Heart right ventricle (tissue), 16 donors: ENCODE measurements around the gene EFCAB10. TPM values are rescaled to one million over a fixed set of nuclear protein-coding genes. Genes with fewer than 3 reads are reported as not detected.
"Not testable (repeated sequence)": the region's sequence is repeated elsewhere in the genome, so short reads cannot be mapped to it uniquely, and the experiment has no call there.

Experiments used
- ATAC-seq, 8 donors: fragments of 200-7000 bp; cut with Tn5 transposase; one replicate each; pipeline ENCODE4 v1.9.1; 2020; ENCODE audit warnings: mild to moderate bottlenecking in 8 of 8, moderate library complexity in 8 of 8, moderate number of reproducible peaks in 1 of 8
- DNase-seq, 2 donors: peaks; one replicate each; pipeline ENCODE4 v3.0.0-alpha.2; 2020
- H3K27ac ChIP-seq, 10 donors: fragments of 200-600 bp; sonication (generic) in 2 of 10; one replicate each; pipeline versions ENCODE4 v1.5.0 to v1.8.0; 2020 to 2022; ENCODE audit warnings: mild to moderate bottlenecking in 3 of 10
- H3K27me3 ChIP-seq, 7 donors: fragments of 200-600 bp; one replicate each; pipeline ENCODE4 v1.8.0; 2021 to 2022; ENCODE audit warnings: mild to moderate bottlenecking in 2 of 7
- H3K36me3 ChIP-seq, 9 donors: fragments of 200-600 bp; sonication (generic) in 1 of 9; one replicate each; pipeline versions ENCODE4 v1.5.0 to v1.8.0; 2020 to 2022; ENCODE audit warnings: mild to moderate bottlenecking in 2 of 9
- H3K4me1 ChIP-seq, 9 donors: fragments of 200-600 bp; sonication (generic) in 1 of 9; one replicate each; pipeline versions ENCODE4 v1.5.0 to v1.8.0; 2020 to 2022; ENCODE audit warnings: mild to moderate bottlenecking in 4 of 9
- H3K4me3 ChIP-seq, 10 donors: fragments of 200-600 bp; sonication (generic) in 2 of 10; one replicate each; pipeline versions ENCODE4 v1.5.0 to v1.8.0; 2020 to 2022; ENCODE audit warnings: mild to moderate bottlenecking in 7 of 10, moderate library complexity in 2 of 10
- H3K9me3 ChIP-seq, 11 donors: fragments of 200-600 bp in 10 of 11; sonication (generic) in 2 of 11; one replicate each; pipeline versions ENCODE4 v1.5.0 to v1.8.0; 2013 to 2022; ENCODE audit warnings: mild to moderate bottlenecking in 2 of 11, control low read depth in 1 of 11, moderate library complexity in 1 of 11
- CTCF ChIP-seq, 9 donors: fragments of 200-600 bp; sonication (generic) in 2 of 9; IDR thresholded peaks; one replicate each; pipeline versions ENCODE4 v1.5.0 to v1.8.0; 2021 to 2022; ENCODE audit warnings: antibody characterized with exemption in 9 of 9, mild to moderate bottlenecking in 5 of 9, moderate library complexity in 1 of 9
- WGBS, 2 donors: extraction: QIAGEN DNeasy Blood & Tissue Kit; methylation state at CpG; one replicate each; pipeline ENCODE4 v1.1.7; 2013; ENCODE audit warnings: inconsistent platforms in 1 of 2; 5-methylcytosine and 5-hydroxymethylcytosine counted together
- intact Hi-C, 10 donors: fragments of 100-400 bp; cut with DNase I; formaldehyde crosslinking; loops; one replicate each; pipeline versions ENCODE4 v1.11.1 to v1.14.2; 2022
- polyA plus RNA-seq, 2 donors: library from polyadenylated mRNA; stranded (reverse); fragments of 200-250 nt; gene quantifications; one replicate each; pipeline ENCODE4 v1.2.3, GENCODE V29; 2013
- total RNA-seq, 10 donors: library from RNA; stranded (reverse); fragmentation: NEBNext Ultra II Directional in 3 of 10; extraction: Animal tissue kit (Norgen Biotek cat#: 25700) in 3 of 10; gene quantifications; one replicate each; pipeline versions ENCODE4 v1.2.1 to v1.2.4, GENCODE V29; 2021 to 2023
- donor health status: Arrhythmogenic right ventricular cardiomyopathy.
- donor health status: ischemic (EF 13 %, LVEDD 7.1; RV severe dilation, severe dysfunction).
- donor health status: healthy with polysubstance abuse.
- donor health status: DM: no; HTN: yes; CAD: no.
- donor health status: DM: no; HTN: no; CAD: no.
- donor health status: ischemic (EF 25% LVEDD 6.9; RV normal size, moderate dysfunction).
- donor health status: ischemic (EF 25% LVEDD 5.7; RV mildly dilated, moderate dysfunction).
- donor health status: healthy.
- donor health status: DM: yes; HTN: yes; CAD: no.
- donor health status: Ischemic cardiomyopathy.
- donor health status: ischemic (EF 35%, LVEDD 5.7; RV mildly dilated, moderate dysfunction).
- donor health status: nonischemic (EF 11% LVEDD 7.7; RV severe dilation, severe dysfunction).
- donor health status: DM: yes; HTN: yes; CAD: no.
- donor health status: PGD.
- donor health status: ischemic (EF 29% LVEDD 5.4; RV normal size, mild dysfunction).
- donor health status: nonischemic (EF 23%, LVEDD 6.1; RV moderate dilation, normal function).

Gene EFCAB10
- total and polyA plus RNA-seq, 12 donors: not detected

GRCh38 chr7:105521717-105522463, 59.4 kb downstream of the EFCAB10 start, which contains the start of gene PUS7:
Gene PUS7 (minus strand): TSS chr7:105522271. CDS start chr7:105508512, 13,759 bp downstream.
- ATAC-seq: peak; percentile 95 to 97 (median 96)
- WGBS, 2 donors: 0 to 1% methylated on average over 82 to 96 of the region's 96 CpGs
- intact Hi-C loops: no loop called here
- H3K36me3 ChIP-seq: peaks cover 0 to 4% (median 0%) of the 10 kb centered on the region in 9 donors
- H3K9me3 ChIP-seq: no peaks in the 10 kb centered on the region
- H3K4me1 ChIP-seq: peaks cover 0 to 20% (median 16%) of the 10 kb centered on the region in 9 donors
- peak in 1 of 9 donors; percentile 4 for TF ChIP-seq CTCF (IDR thresholded peaks at IDR 0.05)
- H3K27me3 ChIP-seq: no peaks in the 10 kb centered on the region
- peak within 1 kb of the TSS; percentile 56 to 93 (median 74) for H3K4me3 ChIP-seq
- DNase-seq: peak; percentile 87 to 90
- H3K27ac ChIP-seq: peak within 1 kb of the TSS; percentile 72 to 98 (median 90)

GRCh38 chr7:105521027-105521716, 60.1 kb downstream of the EFCAB10 start:
- Histone ChIP-seq H3K4me3 (peak overlapping the region; percentile 56 to 93 (median 74)), H3K27me3 (no peaks in the 10 kb centered on the region), H3K9me3 (no peaks in the 10 kb centered on the region), H3K36me3 (peaks cover 0 to 4% (median 0%) of the 10 kb centered on the region in 9 donors), H3K27ac (peak overlapping the region; percentile 72 to 98 (median 90)), H3K4me1 (peaks cover 0 to 20% (median 16%) of the 10 kb centered on the region in 9 donors)
- no peak for TF ChIP-seq CTCF (IDR thresholded peaks at IDR 0.05)
- intact Hi-C loops: no loop called here
- ATAC-seq (peak; percentile 54 to 82 (median 72)), DNase-seq (peak; percentile 72)
- WGBS, 2 donors: 8 to 9% methylated on average over 25 of the region's 25 CpGs

GRCh38 chr7:105520620-105521019, 60.7 kb downstream of the EFCAB10 start:
- peak overlapping the region in 2 of 10 donors; percentile 97 to 98 for H3K27ac ChIP-seq
- peak overlapping the region in 3 of 10 donors; percentile 75 to 90 (median 78) for H3K4me3 ChIP-seq

GRCh38 chr7:105519353-105519752, 61.9 kb downstream of the EFCAB10 start:
- intact Hi-C loops: no loop called here
- Histone ChIP-seq H3K4me1 (peaks cover 0 to 20% (median 16%) of the 10 kb centered on the region in 9 donors), H3K27ac (no peak overlapping the region), H3K27me3 (no peaks in the 10 kb centered on the region), H3K36me3 (peaks cover 0 to 4% (median 0%) of the 10 kb centered on the region in 9 donors), H3K4me3 (no peak overlapping the region), H3K9me3 (no peaks in the 10 kb centered on the region)
- DNase-seq: no peak
- ATAC-seq: no peak
- TF ChIP-seq CTCF (IDR thresholded peaks at IDR 0.05): no peak
- WGBS, 2 donors: 95 to 97% methylated on average over 6 of the region's 6 CpGs

More at GRCh38 chr7:105520620-105521019, 60.7 kb downstream of the EFCAB10 start:
- WGBS, 2 donors: 91 to 97% methylated on average over 7 of the region's 7 CpGs
- H3K36me3 ChIP-seq, H3K27me3 ChIP-seq, H3K9me3 ChIP-seq, ATAC-seq, DNase-seq, intact Hi-C loops: not testable (repeated sequence)
- peaks cover 0 to 20% (median 16%) of the 10 kb centered on the region in 9 donors for H3K4me1 ChIP-seq

GRCh38 chr7:105515610-105516009, 65.7 kb downstream of the EFCAB10 start:
- H3K9me3 ChIP-seq, H3K4me1 ChIP-seq, ATAC-seq, intact Hi-C loops, H3K4me3 ChIP-seq, H3K27ac ChIP-seq, H3K36me3 ChIP-seq, H3K27me3 ChIP-seq, DNase-seq: not testable (repeated sequence)
- 98% methylated on average over 7 of the region's 7 CpGs for WGBS, 2 donors
